Limb (tissue), 2 donors: ENCODE data around the gene FAM98C.
"Not testable (repeated sequence)": the region's sequence is repeated elsewhere in the genome, so short reads cannot be mapped to it uniquely, and the experiment has no call there.

Experiments
- DNase-seq, 2 donors: peaks; one replicate each; pipeline ENCODE4 v3.0.0-alpha.2; 2016; ENCODE audit errors: extremely low spot score in 2 of 2

The FAM98C gene

GRCh38 chr19:38395381-38396114 is 7.3 kb upstream of the FAM98C start:
- DNase-seq = no peak

- no peak for DNase-seq
Measured at GRCh38 chr19:38399081-38399480, 3.8 kb upstream of the FAM98C start.

DNA sequence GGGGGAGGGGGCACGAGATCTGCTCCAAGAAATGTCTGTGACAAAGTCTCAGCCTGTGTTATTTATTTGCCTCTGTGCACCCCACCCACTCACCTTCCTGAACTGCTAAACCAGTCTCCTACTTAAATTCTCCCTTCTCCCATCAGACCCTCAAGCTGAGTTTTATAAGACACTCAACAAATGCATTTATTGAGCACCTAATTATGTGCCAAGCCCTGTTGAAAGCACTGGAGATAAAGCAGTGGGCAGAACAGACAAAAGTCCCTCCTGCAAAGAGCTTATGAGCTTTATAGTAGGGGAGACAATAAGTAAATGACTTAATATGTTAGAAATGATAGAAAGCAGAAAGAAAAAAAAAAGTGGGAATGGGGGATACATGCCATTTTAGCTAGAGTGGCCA is 3.4 kb upstream of the FAM98C start:
- DNase-seq = no peak

- no peak for DNase-seq
Measured at GRCh38 chr19:38400361-38400760, 2.5 kb upstream of the FAM98C start.

GRCh38 chr19:38401148-38401547 is 1.7 kb upstream of the FAM98C start:
- no peak for DNase-seq

DNA sequence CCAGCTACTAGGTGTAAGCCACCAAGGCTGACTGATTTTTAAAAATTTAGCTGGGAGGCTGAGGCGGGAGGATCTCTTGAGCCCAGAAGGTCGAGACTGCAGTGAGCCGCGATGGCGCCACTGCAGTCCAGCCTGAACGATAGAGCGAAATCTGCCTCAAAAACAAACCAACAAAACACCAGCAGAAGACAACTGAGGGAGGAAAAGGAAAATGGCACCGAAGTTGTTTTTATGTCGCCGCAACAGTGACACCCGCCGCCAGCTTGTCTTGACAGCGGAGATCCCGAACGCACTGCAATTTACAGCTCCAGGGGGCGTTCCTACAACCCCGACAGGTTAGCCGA is 298 bp upstream of the FAM98C start:
- no peak for DNase-seq

DNA sequence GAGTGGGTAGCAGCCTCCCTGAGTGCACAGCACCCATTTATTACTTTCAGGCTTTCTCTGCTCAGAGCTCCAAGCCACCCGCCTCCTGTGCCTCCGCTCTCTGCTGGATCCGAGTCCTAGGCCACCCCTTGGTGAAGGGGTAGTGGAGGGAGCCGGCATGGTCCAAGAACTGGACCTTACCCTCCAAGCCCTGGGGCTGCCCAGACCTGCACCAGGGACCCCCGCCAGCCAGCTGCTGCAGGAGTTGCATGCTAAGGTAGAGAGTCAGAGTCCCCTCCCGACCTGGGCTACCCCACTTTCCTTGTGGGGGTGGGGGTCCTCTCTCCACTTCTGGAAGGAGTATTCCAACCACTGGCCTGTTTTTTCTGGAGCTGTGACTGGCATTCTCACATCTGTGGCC is 2.0 kb downstream of the FAM98C start:
- DNase-seq = no peak

GRCh38 chr19:38405276-38405675 is 2.4 kb downstream of the FAM98C start:
- no peak for DNase-seq

DNA sequence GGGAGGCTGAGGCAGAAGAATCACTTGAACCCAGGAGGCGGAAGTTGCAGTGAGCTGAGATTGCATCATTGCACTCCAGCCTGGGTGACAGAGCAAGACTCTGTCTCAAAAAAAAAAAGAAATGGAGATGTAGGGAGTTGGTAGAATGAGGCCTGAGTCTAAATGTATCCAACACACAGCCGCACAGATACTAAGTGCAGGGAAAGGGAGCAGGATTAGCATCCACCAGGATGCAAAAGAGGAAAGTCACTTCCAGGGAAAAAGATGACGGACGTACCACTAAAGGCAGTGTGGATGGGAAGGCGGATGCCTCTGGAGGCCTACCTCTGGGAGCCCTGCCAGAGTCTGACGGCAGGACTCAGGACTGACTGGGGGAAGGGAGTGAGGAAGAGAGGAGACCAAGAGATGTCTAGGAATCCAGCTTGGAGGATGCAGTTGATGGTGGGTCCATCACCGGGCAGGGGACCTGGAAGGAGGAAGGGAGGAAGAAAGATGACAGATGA is 6.8 kb downstream of the FAM98C start:
- no peak for DNase-seq

- DNase-seq = not testable (repeated sequence)
Measured at GRCh38 chr19:38410407-38410806, 7.5 kb downstream of the FAM98C start.

DNA sequence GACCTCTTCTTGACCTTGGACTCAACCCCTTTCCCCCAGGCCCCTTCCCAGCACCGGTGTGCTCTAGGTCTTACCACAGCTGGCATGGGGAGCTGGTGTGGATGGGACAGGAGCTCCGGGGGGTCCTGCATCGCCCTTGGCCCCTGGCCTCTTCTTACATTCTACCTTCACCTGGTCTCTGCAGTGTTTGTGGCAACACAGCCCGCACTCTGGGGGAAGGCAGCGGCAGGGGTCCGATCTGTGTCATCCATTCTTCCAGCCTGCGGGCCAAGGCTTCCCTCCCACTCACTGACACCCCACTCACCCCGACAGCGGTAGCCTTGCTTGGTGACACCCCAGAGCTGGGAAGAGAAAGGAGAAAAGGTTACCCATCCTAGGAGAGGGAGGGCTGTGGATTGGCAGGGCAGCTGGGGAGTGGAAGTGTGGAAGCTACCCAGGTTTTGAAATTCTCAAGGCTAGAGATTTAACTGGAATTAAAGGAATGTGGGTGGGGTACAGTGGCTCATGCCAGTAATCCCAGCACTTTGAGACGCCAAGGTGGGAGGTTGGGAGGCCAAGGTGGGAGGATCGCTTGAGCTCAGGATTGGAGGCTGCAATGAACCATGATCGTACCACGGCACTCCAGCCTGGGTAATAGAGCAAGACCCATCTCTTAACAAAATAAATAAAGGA is 8.3 kb downstream of the FAM98C start:
- no peak for DNase-seq

DNA sequence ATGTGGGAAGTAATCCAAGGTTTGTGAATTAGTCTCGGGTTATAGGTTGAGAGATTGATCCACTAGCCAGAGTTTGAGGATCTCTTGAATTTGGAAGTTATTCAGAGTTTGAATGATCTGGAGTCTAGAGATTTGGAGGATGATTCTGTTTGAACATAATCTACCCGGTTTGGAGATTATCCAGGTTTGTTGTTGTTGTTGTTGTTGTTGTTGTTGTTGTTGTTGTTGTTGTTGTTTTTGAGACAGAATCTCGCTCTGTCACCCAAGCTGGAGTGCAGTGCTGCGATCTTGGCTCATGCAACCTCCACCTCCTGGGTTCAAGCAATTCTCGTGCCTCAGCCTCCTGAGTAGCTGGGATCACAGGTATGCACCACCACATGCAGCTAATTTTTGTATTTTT is 9.0 kb downstream of the FAM98C start:
- not testable (repeated sequence) for DNase-seq

- no peak for DNase-seq
Measured at GRCh38 chr19:38412491-38412890, 9.6 kb downstream of the FAM98C start.

DNA sequence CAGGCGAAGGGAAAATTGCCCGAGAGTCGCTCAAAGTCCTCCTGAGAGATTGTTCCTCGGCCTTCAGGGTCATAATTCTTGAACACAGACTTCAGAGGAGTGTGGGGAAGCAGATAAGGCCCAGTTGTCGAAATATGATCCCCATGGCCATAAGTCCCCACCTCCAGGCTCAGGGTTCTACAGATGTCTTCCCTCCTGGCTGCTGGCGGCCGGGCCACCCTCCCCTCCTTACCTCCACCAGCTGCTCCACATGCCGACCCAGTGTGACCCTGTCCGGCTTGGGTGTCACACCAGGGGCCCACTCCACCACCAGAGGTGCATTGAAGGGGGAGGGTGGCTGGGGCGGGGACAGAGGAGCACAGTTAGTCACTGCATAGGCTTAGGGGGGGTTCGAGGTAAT is 10.1 kb downstream of the FAM98C start:
- no peak for DNase-seq

- DNase-seq = no peak
Measured at GRCh38 chr19:38413416-38413815, 10.5 kb downstream of the FAM98C start.

DNA sequence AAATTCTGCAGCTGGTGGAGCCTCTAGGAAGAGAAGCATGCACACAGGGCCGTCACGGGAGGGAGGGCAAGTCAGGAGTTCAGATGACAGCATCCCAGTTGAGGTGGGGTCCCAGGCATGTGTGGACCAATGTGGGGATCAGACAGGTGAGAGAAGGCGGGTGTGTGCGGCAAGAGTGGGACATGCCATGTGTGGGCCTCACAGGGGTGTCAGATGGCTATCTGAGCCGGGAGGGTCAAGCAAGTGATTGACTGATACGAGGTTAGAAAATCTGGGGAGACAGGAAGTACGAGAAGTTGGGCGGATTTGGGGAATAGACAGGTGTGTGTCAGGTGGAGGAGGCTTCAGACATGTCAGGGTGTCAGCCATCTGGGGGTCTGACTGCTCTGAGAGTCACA is 14.3 kb downstream of the FAM98C start:
- DNase-seq = no peak

- DNase-seq = no peak
Measured at GRCh38 chr19:38417544-38418506, 14.9 kb downstream of the FAM98C start.

- DNase-seq = no peak
Measured at GRCh38 chr19:38420935-38421334, 18.0 kb downstream of the FAM98C start.

GRCh38 chr19:38421856-38422255 is 19.0 kb downstream of the FAM98C start:
- no peak for DNase-seq

- no peak for DNase-seq
Measured at GRCh38 chr19:38422438-38422837, 19.5 kb downstream of the FAM98C start.

GRCh38 chr19:38424272-38424671 is 21.4 kb downstream of the FAM98C start:
- DNase-seq = no peak

GRCh38 chr19:38425222-38425809 is 22.4 kb downstream of the FAM98C start:
- DNase-seq = no peak
